H1 (cell line): ENCODE measurements around the gene PLA2G15. TPM values are rescaled to one million over a fixed set of nuclear protein-coding genes. Genes with fewer than 3 reads are reported as not detected.

Source experiments
- CHD1 ChIP-seq: IDR thresholded peaks from 2 replicates; pipeline ENCODE4 v1.6.1; 2012; ENCODE audit warnings: low read depth, low read length, improper control_type of control experiment
- CREB1 ChIP-seq: IDR thresholded peaks from 2 replicates; pipeline ENCODE4 v1.6.1; 2012; ENCODE audit warnings: inconsistent platforms
- E2F6 ChIP-seq: IDR thresholded peaks from 2 replicates; pipeline ENCODE4 v1.6.1; 2012; ENCODE audit warnings: inconsistent platforms
- FOSL1 ChIP-seq: IDR thresholded peaks from 2 replicates; pipeline ENCODE4 v1.6.1; 2011; ENCODE audit warnings: mild to moderate bottlenecking, low read depth, low read length, moderate library complexity; ENCODE audit not compliant: insufficient read depth
- GABPA ChIP-seq: IDR thresholded peaks from 2 replicates; pipeline ENCODE4 v1.6.1; 2011; ENCODE audit warnings: mild to moderate bottlenecking, low read length, moderate library complexity, borderline replicate concordance; ENCODE audit not compliant: insufficient read depth
- GTF2F1 ChIP-seq: IDR thresholded peaks from 2 replicates; pipeline ENCODE4 v1.6.1; 2012; ENCODE audit warnings: low read depth, low read length, improper control_type of control experiment, borderline replicate concordance
- KDM4A ChIP-seq: IDR thresholded peaks from one replicate; pipeline ENCODE4 v1.7.1; 2012; ENCODE audit warnings: low read depth, mild to moderate bottlenecking, moderate library complexity, low read length, inconsistent platforms; ENCODE audit not compliant: severe bottlenecking
- SIX5 ChIP-seq: IDR thresholded peaks from 2 replicates; pipeline ENCODE4 v1.6.1; 2011; ENCODE audit warnings: mild to moderate bottlenecking, low read depth, low read length
- SP4 ChIP-seq: IDR thresholded peaks from 2 replicates; pipeline ENCODE4 v1.6.1; 2012; ENCODE audit warnings: low read length, inconsistent platforms
- polyA plus RNA-seq, 7 experiments: library from polyadenylated mRNA; depleted of rRNA in 3 of 7; stranded (reverse) in 5 of 7; unstranded in 2 of 7; fragments of >200 nt in 5 of 7; fragments of 200-250 nt in 2 of 7; gene quantifications; 1 replicate in 5 of 7; 2 replicates in 1 of 7; 4 replicates in 1 of 7; pipeline versions ENCODE4 v1.2.1 to v1.2.3, GENCODE V29; 2011 to 2013; ENCODE audit warnings: missing spikeins in 2 of 7, mixed read lengths in 2 of 7
- total RNA-seq: library from RNA; stranded (reverse); fragmentation: NEBNext Ultra II Directional; extraction: Animal tissue kit (Norgen Biotek cat#: 25700); gene quantifications from 2 replicates; pipeline ENCODE4 v1.2.1, GENCODE V29; 2021

PLA2G15 gene
- total and polyA plus RNA-seq, 2 of the 8 experiments (the other 6 are each of a cell fraction or from before 2014, with no cell fraction given) = 11.2 to 12.0 TPM

GRCh38 chr16:68235887-68236136, 9.4 kb upstream of the PLA2G15 start, which contains the start of gene ESRP2 (continued):
- no peak for TF ChIP-seq GABPA
- no peak for TF ChIP-seq SIX5
- TF ChIP-seq CREB1 = no peak
- no peak for TF ChIP-seq CHD1
- no peak for TF ChIP-seq KDM4A
- no peak for TF ChIP-seq GTF2F1
- TF ChIP-seq E2F6 = no peak
- TF ChIP-seq FOSL1 = no peak
- no peak for TF ChIP-seq SP4
- TF ChIP-seq, all 59 proteins: peak for 0
